GM12801 (cell line): Measurements from ENCODE around the gene AGXT2.

Experiments used
- CTCF ChIP-seq: IDR thresholded peaks from one replicate; pipeline ENCODE4 v1.5.1; 2011; ENCODE audit warnings: control low read depth; ENCODE audit not compliant: insufficient read length; ENCODE audit errors: extremely low read depth

The AGXT2 gene

DNA sequence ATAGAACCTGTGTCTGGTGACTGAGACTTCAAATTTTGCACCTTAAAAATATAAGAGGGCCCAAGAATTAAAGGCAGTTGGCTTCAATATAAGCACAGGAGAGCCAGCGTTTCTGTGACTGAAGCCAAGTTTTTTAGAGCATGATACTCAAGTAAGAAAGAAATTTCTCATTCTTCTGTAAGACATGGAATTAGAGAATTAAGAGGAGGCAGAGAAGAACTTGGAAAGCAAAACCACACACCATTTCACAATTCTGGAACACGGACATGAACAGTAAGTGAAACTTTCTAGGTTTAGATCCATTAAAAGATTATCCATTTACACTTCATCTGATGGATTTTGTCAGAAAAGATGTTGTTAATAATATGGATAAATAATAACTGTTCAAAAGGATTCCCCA, 8.9 kb upstream of the AGXT2 start:
- TF ChIP-seq CTCF = no peak

GRCh38 chr5:35052838-35053237, 5.1 kb upstream of the AGXT2 start:
- no peak for TF ChIP-seq CTCF

GRCh38 chr5:35050541-35051126, 2.9 kb upstream of the AGXT2 start:
- no peak for TF ChIP-seq CTCF

GRCh38 chr5:35048910-35049309, 1.2 kb upstream of the AGXT2 start:
- TF ChIP-seq CTCF = no peak

DNA sequence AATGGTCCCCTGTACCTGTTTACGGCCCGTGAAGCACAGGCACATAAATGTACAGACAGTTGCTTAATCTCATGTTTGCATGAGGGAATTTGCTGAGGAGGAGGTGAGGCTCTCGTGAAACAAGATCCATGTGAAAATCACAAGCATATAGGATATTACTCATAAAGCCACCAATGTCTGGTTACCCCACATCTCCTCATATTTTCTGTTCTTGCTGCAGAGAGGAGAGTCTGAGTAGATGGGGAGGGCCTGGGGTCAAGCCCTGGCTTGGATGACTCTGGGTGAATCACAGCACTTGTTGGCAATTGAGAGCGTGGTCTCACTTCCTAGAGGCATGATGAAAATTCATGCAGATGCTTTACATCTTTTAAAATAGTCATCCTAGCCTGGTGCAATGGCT, 975 bp downstream of the AGXT2 start:
- no peak for TF ChIP-seq CTCF

DNA sequence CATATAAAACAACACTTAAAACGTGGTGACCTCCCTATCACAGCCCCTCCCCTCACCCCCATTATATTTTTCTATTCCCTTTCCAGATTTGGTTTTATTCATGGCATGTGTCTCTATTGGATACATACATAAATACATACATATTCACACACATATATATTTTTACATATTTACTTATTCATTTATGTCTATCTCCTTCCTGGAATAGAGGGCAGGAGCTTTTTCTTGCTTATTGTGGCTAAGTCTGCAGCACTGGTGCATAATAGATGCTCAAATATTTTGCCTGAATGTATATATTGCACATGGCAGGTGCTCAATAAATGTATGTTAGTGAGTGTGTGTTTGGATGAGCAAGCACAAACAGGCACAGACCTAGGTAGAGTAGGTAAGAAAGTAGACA, 2.5 kb downstream of the AGXT2 start:
- TF ChIP-seq CTCF = no peak

DNA sequence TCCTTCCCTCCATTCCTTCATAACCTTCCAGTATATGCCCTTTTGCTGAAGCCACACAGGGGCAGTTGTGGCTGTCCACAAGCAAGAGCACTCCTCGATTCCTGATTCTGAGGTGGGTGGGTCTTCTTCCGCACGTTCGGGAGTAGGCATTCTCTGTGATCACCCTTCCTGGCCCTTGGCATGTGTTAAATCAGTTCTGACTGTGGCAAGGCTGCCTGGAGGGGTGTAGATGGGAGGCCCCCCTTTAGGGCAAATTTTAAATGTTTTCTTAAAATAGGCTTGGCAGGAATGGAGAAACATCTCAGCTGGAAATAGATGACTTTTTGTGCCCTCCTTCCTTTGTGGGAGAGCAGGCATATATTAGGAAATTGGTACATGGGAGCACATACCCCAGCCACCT, 3.1 kb downstream of the AGXT2 start:
- no peak for TF ChIP-seq CTCF

DNA sequence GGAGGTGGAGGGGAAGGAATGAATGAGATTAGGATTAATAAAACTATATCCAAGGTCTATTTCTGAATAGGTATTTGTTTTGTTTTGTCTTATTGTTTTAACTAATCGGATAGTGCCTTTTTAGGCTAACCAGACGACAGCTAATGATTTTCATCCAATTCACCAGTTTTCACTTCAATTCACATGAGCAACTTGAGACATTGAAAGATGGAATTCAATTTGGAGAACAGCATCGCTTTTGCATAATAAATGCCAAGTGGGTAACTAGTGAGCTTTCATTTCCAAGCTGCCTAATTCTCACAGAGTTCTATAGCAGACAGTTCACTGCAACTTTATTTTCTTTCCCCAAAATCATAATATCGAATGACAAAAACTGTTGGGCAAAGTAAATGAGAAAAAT, 5.0 kb downstream of the AGXT2 start:
- no peak for TF ChIP-seq CTCF
